T-helper 1 cell (primary cell): Measurements from ENCODE around the gene SDCCAG8.
"Not testable (repeated sequence)": the region's sequence is repeated elsewhere in the genome, so short reads cannot be mapped to it uniquely, and the experiment has no call there.

Source experiments
- DNase-seq, 5 donors: peaks; one replicate each; pipeline ENCODE4 v3.0.0-alpha.2; 2012 to 2020
- total RNA-seq, 4 donors: gene quantifications; one replicate each; lab custom pipeline; 2026; lab: John Stamatoyannopoulos, UW

SDCCAG8 gene
- total RNA-seq = 24.3 to 37.5 (median 32.9) reads per million in 4 donors

DNA sequence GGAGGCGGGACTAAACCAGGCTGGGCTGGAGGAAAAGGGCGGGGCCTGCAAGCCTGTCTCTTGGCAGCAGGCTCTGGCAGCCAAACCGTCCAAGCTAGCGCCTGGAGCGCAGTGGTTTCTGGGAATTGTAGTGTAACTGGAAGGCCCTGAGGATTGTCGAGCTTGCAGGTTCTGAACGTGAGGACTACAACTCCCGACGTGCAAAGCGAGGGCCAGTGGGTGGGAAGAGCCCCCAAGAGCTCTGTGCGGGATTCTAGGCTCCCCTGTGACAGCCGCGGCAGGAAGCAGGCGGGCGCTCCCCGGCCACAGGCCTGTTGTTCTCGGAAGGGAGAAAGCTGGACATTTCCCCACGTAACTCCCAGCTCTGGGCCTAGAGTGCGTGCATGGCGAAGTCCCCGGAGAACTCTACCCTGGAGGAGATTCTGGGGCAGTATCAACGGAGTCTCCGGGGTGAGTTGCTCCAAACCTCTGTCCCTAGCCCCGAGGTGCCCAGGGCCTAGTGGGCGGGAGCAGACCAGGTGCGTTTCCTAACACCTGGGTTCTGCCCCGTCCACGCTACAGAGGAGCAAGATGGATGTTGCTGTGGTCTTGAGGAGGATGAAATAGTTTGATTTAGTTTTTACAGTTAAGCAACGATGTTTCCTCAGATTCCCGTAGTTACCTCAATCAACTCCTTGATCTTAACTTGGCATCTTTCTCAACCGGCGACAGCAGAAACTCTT, at the start of gene SDCCAG8:
Gene SDCCAG8, plus strand, starts transcription at position 251 of the 722 bp plus-strand sequence. Its CDS starts 133 bp downstream, at position 384.
- peak; percentile 84 to 99 (median 91) for DNase-seq

DNA sequence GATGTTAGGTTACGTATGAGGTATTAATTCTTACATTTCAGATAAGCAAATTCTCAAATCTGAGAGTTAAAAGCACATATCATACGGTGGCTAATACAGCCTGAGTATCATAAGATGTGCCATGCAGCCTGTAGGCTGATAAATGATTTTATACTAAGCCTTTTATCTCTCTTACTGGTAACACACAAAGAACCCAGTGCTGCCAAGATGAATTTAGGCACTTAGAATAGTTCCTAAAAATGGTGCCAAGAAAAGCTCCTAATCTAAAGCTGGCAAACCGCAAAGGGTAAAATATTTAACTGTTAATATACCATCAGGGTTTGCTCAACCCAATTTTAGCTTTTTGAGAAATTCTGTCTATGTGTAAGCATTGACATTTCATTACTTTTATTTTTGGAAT, 43.9 kb upstream of the SDCCAG8 start:
- DNase-seq = not testable (repeated sequence)

DNA sequence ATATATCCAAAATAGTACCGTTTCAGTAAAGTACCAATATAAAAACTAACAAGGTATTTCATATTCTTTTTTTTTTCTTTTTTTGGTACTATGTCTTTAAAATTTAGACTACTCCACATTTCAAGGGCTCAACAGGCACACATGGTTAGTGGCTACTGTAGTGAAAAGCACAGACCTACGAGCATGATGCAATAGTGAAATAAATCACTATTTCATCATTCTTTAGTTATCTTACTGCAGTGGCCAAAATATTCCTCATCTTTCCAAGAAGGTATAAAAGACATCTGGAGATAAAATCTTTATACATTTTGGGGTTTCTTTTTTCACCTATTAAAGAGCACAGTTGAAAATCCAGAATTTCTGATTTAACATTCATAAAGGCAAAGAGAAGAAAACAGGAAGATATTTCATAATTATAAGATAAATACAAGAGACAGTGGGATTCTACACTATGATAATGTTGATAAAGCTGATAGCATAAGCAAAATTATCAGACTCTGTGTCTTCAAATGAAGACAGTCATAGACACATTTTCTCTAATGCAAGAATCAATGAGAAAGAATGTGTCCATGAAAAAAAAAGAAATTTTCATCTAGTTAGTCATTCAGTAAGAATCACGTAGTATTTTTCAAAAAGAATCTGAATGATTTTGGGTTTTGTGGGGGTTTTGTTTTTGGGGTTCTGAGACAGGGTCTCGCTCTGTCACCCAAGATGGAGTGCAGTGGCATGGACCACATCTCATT, 42.6 kb upstream of the SDCCAG8 start:
- no peak for DNase-seq

DNA sequence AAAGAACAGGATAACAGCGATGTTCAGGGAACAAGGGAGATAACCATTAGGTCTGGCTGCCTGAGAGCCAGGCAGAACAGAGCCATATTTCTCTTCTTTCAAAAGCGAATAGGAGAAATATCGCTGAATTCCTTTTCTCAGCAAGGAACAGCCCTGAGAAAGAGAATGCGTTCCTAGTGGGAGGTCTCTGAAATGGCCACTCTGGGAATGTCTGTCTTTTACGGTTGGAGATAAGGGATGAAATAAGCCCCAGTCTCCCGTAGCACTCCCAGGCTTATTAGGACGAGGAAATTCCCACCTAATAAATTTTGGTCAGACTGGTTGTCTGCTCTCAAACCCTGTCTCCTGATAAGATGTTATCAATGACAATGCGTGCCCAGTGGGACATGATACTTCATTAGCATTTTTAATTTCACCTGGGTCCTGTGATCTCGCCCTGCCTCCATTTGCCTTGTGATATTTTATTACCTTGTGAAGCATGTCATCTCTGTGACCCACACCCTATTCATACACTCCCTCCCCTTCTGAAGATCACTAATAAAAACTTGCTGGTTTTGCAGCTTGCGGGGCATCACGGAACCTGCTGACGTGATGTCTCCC, 40.5 kb upstream of the SDCCAG8 start:
- DNase-seq = not testable (repeated sequence)

DNA sequence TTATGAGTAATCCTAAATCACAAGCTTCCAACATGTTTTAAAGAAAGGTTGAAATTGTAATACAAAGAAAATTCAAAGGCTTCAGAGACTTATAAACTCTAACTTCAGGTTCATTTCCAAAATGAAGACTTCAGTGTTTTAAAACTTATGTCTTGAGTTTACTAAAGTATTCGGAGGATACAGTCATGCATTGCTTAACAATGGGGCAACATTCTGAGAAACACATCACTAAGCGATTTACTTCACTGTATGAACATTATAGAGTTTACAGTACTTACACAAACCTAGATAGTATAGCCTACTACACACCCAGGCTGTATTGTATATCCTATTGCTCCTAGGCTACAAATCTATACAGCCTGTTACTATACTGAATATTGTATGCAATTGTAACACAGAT, 39.1 kb upstream of the SDCCAG8 start:
- DNase-seq = no peak

DNA sequence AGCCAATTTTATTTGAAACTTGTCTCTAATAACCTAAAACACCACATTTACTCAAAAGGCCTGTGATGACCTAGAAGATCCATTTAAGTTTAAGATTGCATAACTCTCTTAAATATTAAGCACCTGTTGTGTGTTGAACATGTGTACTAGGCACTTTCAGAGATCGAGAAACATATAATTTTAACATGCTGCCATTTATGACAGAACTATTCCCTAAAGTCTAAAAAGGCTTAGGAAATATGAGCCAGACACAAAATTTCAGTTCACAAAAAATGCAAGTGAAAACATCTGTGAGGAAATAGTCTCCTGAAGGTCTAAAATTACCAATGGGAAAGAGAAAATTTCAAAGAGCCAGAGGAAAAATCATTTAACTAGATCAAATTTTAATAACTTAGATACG, 38.5 kb upstream of the SDCCAG8 start:
- DNase-seq = no peak

DNA sequence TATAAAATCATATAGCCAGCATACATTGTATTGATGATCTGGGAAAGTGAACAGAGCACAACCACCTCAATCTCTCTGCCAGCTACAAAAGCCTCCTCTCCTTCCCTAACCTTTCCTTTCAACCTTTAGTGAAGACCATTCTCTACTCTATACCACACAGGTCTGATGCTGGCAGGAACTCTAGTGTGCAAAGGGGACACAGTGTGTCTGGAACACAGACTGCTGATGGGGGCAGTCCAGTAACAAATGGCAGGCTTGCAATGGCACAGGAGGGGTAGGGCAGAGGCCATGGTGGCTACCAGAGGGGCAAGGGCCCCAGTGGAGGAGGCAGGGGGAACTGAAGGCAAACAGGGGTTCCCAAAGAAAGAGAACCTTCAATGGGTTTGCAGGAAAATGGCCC, 37.8 kb upstream of the SDCCAG8 start:
- DNase-seq = no peak

DNA sequence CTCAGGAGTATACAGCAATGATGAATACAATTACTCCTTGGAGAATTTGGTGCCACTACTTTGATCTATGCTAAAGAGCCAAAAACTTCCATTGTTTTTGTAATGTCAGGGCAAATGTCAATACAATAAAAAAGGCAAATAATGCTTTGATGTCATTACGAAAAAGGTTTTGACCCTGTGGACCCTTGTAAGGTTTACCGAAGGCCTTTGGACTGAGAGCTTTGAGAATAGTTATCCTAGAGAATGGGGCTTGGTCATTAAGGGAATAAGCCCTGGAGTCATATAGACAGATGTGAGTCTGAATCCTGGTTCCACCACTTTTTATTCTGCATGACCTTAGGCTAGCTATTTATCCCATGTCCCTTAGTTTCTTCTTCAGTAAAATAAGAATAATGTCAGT, 28.2 kb upstream of the SDCCAG8 start:
- no peak for DNase-seq

DNA sequence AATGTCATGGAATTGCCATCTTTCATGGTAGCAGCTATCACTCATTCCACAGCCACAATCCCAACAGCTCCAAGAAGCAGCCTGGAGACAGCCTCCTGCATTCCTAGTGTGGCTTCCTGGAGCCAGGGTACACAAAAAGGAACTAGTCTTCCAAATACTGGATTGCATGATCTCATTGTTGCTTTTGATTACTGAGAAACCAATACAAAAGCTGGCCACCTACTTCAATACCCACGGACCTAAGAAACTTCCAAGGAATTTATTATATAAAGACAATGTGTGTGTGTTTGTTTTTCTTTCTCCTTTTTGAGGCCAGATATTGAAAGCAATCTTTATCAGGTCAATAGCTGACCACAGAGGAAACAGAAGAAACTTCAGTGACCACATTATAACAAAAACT, 26.3 kb upstream of the SDCCAG8 start:
- no peak for DNase-seq

DNA sequence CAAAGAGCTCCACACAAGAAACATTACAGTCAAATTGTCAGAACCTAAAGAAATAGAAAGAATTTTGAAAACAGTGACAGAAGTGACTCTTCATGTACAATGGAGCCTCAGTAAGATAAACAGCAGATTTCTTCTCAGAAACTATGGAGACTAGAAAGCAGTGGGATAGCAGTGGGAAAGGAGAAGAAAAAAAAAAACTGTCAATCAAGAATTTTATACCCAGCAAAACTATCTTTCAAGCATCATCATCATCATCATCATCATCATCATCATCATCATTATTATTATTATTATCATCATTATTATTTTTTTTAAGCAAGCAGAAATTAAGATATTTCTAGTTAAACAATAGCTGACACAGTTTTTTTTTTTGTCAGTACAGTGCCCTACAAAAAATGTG, 24.9 kb upstream of the SDCCAG8 start:
- DNase-seq = no peak

DNA sequence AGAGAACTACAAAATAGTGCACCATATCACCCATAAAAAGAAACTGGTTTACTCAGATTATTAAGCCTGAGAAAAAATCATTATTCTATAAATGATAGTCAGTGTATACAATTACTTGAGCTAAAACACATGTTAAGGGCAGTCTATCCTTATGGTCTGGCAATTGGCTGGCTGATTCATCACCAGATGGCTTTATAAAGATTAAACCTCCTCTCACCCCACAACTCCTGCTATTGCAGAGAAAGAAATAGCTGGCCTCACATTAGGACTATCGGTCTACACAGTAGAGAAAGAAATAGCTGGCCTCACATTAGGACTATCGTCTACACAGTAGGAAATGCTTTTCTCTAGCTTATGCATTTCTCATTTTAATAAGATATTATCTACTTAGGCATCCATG, 21.9 kb upstream of the SDCCAG8 start:
- DNase-seq = no peak

DNA sequence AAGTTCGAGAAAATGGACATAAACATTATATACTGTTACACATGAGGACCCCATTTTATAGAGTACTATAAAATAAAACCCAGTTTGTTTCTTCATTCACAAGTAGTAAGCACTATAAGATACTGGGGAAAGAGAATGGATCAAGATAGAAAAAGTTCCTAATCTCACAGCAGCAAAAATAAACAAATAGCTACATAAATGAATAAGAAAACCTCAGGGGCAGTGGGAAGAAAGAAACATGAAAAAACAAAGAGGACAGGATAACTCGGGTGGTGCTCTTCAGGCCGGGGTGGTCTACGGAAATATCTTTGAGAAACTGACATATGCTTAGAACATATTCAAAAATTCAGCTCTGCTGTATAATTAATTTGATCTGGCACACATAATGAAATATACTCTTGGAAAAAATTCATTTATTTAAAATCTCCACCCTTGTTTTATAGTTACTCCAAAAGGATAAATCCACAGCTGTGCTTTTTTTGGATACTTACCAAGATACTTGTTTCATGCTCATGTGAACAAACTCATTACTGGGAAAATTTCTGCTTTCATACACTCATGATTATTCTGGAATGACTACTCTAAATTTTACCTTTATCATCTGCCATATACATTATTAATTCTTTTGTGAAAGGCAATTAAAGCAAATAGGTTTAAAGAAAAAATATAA, 20.7 kb upstream of the SDCCAG8 start:
- DNase-seq = no peak

DNA sequence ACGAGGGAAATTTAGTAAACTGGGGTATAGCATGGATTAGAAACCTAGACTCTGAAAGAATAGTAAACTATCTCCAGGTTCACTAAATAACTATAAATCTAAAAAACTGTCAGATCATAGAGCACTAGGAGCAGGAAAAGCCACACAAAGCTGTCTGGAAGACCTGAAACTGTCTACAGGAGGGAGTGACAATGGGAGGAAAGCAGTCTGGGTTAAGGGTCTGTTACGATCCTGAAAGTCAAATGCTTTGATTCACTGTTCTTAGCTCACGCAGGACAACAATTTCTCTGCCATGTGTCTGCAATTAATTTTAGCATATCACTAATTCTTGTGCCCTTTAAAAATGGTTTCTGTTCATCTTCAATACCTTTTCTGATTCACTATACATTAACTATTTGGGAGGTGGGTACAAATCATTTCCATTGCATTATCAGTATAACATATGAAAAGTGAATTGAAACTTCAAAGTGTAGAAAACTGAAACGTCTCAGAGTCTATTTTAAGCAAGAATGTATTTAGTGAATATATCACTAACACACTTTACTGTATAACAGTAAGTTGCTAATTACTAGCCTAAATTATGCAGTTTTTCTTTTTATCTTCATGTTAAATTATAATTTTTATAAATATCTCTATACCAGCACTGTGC, 19.1 kb upstream of the SDCCAG8 start:
- DNase-seq = no peak

DNA sequence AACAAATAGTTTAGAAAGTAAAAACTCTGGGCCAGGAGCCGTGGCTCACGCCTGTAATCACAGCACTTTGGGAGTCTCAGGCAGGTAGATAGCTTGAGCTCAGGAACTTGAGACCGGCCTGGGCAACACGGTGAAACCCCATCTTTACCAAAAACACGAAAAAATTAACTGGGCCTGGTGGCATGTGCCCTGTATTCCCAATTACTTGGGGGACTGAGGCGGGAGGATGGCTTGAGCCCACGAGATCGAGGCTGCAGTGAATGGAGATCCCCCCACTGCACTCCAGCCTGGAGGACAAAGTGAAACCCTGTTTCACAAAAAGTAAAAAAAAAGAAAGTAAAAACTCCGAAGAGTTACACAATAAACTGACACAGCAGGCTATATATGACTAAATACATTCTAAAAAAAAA, 11.4 kb upstream of the SDCCAG8 start:
- DNase-seq = no peak

DNA sequence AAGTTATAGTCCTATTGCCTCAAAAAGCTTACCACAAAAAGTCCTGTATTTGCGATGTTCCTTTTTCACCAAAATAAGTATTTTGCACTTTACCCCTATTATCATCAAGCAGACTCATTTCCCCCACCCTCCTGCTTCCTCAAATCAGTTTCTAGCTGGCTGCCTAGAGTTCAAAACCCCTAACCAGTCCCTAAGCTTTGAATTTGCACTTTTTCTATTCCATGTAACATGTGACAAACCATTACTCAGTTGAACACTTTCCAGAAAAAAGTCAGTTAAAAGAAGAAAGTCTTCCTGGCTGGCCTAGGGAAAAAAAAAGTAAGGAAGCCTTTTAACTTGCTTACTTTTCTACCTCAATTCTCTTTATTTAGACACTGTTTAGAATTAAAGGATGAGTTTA, 8.9 kb upstream of the SDCCAG8 start:
- no peak for DNase-seq

DNA sequence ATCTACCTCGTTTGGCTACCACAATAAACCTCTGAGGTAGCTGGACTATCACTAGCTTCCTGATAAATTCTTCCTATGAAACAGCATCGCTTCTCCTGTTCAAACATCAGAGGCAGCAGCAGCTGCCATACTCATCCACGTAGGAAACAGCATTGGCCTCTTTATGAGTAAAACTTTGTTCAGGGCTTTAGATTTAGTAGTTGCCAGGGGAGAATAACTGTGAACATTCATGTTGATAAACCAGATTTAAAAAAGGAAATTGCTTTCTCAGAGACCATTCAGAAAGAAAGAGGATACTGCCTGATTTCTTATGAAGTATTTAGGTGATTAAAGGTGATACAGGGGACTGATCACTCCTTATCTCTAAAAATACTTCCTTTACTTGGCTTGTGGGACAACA, 7.9 kb upstream of the SDCCAG8 start:
- DNase-seq = no peak

DNA sequence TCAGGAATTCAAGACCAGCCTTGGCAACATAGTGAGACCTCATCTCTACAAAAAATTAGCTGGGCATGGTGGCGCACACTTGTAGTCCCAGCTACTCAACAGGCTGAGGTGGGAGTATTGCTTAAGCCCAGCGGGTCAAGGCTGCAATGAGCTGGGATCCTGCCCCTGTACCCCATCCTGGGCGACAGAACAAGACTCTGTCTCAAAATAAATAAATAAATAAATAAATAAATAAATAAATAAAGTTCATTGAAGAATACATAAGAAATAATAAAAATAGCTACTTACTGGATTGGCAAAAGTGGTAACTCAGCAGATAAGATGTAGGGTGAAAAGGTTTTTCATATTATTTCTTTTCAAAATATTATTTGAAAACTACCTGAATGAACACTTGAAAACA, 6.6 kb upstream of the SDCCAG8 start:
- no peak for DNase-seq

DNA sequence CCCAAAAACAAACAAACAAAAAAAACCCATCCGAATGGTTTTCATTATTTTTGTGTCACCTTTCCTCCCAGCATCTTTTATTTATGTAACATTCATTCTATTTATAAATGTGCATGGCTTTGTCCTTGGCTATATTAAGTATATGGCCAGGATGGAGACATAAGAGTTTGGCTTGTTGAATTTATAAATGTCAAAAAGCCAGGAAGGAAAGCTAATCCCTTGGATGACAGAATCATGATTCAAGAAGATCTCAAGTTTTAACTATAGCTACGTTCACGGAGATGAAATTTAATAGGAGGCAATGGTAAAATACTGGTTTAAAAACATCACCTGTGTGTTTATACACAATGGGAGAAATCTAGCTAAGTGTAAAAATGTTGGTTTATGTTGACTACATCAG, 5.7 kb upstream of the SDCCAG8 start:
- no peak for DNase-seq

DNA sequence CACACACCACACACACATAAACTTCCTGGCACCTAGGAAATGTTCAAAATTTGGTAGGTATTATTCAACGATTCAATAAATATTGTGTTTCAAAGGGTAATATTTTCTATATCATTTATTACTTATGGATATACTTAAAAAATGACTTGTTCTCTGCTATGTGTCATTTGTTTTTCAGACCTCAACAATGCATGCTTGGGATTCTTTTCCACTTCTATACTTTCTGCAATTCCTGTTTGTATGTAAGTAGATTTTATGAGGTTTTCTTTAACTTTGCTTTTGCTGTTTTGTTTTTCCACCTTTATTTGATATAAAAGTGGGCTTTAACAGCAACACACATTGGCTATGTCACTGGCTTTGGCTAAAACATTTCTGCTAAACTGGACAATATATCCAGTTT, 4.3 kb upstream of the SDCCAG8 start:
- no peak for DNase-seq

DNA sequence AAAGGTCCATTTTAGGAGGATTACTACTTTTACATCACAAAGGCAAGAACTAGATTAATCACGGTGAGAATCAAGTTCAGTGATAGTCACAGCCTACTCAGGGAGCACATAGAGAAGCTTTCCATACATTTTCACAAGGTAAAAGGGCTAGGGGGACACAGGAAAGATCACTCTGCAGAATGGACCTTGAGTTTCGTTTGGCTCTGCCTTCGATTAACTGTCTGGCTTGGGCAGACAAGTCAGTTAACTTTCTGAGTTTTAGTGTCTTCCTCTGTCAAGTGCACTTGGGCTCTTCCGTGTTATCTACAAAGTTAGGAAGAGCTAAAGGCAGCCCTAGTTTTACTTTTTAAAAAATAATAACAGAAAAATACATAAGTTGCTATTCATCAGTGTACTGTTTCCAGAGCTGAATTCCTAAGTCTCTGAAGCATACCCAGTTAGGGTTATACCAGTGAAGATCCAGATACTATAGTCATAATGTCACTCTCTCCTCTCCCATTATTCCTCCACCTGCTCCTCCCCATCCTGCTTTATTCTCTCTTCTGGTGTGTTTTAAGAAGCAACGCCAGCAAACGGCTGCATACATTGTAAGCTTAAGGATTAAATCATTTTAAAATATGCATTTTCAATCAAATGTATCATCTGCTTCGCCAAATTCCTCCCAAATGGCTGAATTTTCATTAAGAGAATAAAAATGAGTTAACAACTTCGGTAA, 2.5 kb upstream of the SDCCAG8 start:
- no peak for DNase-seq

DNA sequence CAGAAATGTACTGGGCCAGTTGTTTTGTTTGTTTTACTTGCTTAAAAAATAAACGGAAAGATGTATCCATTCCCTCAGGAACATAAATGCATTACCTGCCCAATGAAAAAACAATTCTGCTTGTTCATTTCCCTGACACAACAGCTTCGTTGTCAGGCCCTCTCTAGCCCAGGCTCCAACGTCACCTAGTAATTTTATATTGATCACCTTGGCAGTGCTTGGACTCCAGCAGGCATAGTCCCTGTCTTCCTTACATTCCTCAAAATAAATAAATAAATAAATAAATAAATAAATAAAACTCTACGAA, 2.0 kb upstream of the SDCCAG8 start:
- no peak for DNase-seq

DNA sequence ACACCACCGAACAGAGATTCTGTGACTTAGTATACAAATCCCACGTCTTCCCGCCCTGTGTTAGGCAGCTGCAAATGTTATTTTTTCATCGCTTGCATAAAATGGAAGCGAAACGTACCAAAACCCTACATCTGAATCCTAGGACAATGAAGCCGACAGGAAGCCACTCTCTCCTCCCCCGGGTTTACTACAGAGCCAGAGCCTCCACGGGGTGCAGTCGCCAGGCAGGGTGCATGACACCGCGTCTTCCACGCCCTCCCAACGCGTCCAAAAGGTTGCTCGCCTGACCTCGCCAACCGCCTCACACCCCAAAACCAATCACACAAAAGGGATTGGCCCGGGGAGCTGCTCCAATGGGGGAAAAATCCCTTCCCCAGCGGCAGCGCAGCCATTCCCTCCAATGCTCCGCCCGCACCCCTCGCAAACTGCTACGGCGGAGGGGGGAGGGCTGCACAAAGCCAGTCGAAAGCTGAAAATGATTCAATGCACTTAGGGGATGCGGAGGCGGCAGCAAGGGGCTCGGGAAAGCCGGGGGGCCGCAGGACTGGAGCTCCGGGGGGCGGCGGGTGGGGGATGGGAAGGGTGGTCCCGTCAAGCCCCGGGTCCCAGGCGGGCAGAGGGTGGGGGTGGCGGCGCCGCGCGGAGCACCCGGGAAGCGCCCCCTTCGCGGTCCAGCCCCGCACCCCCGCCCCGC, 1.5 kb upstream of the SDCCAG8 start:
- DNase-seq = peak; percentile 37 to 75 (median 49)
